NCI-H1105 treated with DMSO at 0.1 percent for 48 hours (cell line): ENCODE data around the gene EPS8L2.

Experiments
- DNase-seq: peaks from one replicate; lab custom pipeline; 2025; lab: John Stamatoyannopoulos, UW

The EPS8L2 gene

DNA sequence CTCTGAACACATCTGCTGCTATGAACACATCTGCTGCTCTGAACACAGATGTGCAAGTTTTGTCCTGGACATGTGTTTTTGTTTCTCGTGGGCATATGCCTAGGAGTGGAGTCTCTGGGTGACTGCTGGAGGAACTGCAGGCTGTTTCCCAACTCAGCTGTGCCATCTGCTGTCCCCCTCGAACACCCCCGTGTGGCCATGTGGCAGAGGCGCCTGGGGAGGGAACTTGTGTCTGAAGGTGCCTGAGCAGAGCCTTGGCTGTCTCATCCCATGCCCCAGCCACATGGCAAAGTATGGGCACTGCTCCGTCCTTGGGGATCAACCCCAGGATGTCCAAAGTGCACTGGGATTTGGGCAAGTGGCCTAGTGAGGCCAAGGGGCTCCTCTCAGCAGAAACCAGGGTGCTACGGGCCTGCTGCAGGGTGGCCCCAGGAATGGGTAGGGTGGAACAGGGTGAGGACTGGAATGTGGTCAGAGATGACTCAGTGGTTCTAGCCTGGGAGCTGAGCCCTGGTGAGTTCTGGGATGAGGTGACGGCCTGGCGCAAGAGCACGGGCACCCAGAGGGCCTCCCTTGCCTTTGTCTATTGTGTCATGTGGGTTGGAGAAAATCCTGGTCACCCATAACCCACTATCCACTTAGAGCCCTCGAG, 56.5 kb downstream of the EPS8L2 start:
- peak; percentile 19 for DNase-seq

DNA sequence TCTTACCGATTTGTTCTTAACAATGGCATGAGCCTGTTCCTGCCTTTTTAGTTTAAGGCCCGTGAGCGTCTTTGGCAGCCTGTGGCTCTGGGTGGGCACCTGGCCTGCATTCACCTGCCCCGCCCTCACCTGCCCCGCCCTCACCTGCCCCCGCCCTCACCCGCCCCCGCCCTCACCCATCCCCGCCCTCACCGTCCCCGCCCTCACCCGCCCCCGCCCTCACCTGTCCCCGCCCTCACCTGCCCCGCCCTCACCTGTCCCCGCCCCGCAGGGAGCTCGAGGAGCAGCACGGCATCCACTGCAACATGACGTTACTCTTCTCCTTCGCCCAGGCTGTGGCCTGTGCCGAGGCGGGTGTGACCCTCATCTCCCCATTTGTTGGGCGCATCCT, 57.0 kb downstream of the EPS8L2 start:
- DNase-seq: peak; percentile 60

DNA sequence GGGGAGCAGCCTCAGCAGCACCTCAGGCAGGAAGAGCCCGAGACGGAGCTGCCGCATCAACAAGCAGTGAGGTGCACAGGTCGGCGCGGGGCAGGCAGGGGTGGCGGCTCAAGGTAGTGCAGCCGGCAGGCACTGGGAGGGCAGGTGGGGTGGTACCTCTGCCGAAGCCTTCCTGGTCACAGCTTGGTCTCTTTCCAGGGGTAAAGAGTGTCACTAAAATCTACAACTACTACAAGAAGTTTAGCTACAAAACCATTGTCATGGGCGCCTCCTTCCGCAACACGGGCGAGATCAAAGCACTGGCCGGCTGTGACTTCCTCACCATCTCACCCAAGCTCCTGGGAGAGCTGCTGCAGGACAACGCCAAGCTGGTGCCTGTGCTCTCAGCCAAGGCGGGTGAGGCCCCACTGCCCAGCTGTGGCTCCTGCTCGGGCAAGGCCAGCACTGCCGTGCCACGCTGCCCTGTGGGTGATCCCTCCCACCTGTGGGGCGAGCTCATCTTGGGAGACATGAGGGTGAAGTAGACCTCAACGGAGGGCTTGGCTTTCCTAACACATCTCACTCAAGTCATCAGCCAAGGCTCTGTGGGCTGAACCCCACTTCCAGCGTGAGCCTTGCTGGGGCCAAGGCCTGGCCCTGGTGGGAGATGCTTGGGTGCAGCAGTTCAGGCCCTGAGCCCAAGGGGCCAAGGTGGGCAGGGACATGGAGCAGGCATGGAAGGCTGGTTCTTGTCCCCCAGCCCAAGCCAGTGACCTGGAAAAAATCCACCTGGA, 57.7 kb downstream of the EPS8L2 start:
- no peak for DNase-seq

DNA sequence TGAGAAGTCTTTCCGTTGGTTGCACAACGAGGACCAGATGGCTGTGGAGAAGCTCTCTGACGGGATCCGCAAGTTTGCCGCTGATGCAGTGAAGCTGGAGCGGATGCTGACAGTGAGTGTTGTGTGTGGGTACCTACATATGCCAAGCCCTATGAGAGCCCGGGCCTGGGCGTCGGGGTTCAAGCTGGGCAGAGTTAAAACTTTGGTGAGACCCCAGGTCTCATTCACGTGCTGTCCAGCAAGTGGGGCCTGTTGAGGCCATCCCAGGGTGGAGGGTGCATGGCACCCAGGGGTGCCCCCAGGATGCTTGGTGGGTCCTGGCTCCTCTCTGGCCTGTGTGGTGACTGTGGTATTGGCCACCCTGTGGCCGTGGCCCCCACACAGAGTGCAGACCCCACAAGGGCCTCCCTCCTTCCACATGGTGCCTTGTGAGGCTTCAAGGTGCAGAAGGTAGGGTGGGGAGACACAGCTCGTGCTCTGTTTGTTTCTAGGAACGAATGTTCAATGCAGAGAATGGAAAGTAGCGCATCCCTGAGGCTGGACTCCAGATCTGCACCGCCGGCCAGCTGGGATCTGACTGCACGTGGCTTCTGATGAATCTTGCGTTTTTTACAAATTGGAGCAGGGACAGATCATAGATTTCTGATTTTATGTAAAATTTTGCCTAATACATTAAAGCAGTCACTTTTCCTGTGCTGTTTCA, 58.4 kb downstream of the EPS8L2 start:
- no peak for DNase-seq

DNA sequence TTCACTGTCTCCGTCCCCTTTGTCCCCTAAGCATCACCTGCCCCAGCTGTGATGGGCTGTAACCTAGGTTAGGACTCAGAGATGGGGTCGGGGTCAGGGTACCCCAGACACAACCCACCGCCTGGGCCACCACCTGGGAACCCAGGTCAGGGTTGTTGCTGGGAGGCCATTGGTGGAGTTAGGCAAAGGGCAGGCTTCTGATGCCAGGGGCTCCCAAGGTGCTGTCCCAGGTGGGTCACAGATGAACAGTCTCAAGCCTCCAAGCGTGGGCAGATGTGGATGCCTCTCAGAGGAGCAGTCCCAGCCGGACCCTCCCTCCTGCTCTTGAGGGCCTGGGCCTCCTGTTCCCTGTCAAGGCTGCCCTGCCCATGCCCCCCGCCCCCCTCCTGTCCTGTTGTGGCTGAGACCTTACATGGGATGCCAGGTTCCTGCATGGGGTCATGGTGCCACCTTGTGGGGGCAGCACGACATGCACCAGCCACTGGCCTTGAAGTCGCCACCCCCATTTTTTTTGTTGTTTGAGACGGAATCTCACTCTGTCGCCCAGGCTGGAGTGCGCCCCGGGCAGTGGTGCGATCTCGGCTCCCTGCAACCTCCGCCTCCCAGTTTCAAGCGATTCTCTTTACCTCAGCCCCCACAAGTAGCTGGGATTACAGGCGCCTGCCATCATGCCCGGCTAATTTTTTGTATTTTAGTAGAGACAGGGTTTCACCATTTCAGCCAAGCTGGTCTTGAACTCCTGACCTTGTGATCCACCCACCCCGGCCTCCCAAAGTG, 59.2 kb downstream of the EPS8L2 start:
- DNase-seq: peak; percentile 33

DNA sequence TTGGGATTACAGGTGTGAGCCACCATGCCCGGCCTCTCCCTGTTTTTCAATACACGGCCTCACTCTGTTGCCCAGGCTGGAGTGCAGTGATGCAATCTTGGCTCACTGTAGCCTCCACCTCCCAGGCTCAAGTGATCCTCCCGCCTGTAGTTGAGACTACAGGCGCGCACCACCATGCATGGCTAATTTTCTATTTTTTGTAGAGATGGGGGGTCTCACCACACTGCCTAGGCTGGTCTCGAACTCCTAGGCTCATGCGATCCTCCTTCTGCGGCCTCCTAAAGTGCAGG, 59.7 kb downstream of the EPS8L2 start:
- DNase-seq: no peak

DNA sequence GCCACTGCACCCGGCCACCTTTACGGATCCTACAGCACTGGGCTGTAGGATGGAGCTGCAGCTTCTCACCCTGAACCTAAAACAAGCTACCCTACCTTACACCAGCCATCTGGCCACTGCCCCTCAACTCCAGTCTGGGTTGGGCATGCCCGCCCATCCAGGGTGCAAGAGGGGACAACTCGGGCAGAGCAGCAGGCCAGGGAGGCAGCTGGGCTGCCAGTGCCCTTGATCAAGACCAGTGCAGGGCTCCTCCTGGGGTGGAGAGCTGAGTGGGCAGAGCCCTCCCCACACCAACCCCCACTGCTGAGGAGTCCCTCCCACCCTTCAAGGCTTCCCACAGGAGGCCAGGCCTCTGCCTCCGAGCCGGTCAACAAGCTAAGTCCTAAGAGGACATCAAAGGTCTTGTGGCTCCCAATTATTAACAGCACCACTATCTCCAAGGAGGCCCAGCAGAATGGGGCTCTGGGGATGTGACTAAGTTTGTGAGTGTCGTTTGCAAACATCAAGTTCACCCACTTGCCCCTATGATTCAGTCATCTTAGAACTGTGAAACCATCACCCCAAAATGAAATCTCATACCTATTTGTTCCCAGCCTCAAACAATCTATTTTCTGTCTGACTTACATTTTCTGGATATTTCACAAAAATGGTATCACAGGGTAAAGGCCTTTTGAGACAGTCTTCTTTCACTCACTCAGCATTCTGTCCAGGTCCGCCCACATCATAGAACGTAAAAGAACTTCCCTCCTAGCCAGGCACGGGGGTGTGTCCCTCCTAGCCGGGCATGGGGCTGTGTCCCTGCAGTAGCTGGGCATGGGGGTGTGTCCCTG, 60.3 kb downstream of the EPS8L2 start:
- no peak for DNase-seq

DNA sequence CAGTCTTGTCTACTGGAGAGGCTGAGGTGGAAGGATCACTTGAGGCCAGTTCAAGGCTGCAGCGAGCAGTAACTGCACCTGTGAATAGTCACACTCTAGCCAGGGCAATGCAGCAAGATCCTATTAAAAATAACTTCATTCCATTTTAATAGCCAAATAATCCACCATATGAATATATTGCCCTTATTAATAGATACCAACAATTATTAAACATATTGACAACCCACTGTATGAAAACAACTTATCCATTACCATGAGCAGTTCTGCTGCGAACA, 60.8 kb downstream of the EPS8L2 start:
- DNase-seq: no peak

DNA sequence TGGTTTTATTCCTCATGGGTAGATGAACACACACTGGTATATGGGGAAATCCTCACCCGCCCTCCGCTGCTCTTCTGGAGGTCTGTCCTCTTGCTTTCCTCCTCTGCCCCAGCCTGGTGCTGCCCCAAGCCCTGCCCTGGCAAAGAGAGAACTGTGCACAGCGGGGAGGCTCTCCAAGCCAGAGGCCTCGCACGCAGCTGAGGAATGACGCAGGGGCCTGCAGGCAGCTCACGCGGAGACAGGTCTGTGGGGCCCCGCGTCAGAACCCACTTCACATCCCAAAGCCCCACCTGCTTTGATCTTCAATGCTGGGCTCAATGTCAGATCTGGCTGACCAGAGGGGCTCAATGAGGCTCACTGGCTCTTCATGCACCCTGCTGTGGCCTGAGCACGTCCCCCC, 61.2 kb downstream of the EPS8L2 start:
- DNase-seq: no peak

DNA sequence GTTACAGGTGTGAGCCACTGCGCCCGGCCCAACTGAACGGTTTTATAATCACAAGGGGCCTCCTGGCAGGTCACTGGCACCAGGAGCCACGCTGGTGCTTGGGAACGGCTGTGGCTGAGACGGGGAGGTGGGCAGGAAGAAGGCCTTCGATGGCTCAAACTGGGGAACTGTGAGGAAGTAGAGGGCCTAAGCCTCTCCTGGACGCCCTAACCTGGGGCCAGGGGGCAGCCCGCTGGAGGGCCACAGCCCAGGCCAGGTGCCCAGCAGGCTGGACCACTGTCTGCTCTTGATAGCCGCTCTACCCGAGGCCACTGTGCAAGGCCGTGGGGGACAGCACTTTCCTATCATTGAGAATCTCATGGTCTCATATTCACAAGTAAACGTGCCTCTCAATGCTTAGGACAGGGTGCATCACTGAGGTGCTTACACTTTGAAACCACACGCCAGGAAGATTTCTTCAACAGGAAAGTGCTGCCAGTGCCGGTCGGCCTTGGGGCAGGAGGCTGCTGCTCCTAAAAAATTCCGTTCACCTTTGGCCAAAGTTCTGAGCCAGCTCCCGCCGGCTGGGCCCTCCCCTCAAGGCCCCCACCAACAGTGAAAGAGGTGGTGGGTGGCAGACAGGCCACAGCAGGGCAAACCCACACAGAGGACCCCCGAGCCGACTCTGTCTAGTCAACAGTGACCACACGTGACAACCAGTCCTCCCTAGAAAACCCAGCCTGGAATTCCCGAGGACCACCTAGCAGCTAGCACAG, 64.0 kb downstream of the EPS8L2 start:
- DNase-seq: no peak

DNA sequence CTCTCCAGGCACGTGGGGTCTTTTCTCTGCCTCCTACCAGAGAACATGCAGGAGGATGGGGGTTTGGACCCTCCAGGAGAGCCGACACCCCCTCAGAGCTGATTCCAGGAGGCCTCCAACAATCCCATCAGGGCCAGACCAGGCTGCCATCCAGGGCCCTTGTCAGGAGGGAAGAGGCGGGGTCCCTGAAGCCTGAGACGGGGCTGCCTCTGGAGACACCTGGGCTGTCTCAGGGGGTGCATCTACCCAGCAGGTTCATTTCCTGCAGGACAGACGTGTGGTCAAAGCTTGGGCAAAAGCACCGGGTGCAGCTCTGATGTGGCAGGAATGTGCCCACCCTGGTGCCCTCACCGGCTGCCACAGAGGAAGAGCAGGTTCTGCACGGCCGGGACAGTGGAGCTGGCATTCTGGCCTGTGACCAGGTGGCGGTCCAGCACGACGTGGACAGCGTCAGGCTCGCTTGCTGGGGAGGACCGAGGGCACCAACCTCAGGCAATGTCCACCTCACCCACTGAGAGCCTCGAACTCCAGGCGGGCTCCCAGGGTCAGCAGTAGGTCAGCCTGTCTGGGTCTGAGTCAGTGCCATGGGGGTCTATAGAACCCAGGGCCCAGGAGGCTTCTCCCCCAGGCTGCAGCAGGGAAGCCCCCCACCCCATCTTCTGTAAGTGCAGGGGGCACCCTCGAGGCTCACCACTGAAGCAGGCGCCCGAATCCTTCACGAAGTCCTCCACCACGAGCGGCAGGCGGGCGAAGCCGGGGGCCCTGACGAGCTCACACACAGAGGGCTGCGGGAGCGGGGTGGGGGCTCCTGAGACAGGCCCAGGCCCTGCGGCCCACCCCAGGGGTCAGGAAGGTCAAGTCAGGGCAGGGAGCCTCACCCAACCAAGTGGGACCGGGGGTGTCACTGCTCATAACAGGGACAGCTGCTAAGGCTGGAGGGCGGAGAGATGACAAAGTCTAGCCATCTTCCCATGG, 64.9 kb downstream of the EPS8L2 start:
- DNase-seq: no peak

DNA sequence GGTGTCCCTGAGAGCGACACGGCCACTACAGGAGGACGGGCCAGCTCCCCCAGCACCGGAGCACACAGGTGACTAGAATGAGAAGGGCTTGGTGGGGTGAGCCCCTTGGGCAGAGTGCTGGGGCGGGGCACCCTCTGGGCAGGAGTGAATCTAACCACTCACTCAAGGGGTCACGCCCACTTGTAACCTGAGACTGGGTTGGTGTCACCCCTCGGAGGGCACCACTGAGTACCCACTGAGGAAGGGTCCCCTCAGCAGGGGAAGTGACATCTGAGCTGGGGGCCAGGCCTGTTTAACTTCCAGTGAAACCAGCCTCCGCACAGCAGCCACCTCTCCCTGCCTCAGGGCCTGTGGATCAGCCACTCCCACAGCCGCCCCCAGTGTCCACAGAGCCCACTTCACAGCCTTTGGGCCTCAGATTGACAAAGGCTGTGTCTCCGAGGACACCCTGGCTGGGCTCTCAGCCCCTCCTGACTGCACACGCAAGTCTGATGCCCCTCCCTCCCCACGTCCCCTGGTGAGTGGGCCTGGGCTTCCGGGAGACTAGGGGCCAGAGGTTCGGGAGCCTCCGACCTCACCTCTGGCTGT, 65.7 kb downstream of the EPS8L2 start:
- DNase-seq: no peak

DNA sequence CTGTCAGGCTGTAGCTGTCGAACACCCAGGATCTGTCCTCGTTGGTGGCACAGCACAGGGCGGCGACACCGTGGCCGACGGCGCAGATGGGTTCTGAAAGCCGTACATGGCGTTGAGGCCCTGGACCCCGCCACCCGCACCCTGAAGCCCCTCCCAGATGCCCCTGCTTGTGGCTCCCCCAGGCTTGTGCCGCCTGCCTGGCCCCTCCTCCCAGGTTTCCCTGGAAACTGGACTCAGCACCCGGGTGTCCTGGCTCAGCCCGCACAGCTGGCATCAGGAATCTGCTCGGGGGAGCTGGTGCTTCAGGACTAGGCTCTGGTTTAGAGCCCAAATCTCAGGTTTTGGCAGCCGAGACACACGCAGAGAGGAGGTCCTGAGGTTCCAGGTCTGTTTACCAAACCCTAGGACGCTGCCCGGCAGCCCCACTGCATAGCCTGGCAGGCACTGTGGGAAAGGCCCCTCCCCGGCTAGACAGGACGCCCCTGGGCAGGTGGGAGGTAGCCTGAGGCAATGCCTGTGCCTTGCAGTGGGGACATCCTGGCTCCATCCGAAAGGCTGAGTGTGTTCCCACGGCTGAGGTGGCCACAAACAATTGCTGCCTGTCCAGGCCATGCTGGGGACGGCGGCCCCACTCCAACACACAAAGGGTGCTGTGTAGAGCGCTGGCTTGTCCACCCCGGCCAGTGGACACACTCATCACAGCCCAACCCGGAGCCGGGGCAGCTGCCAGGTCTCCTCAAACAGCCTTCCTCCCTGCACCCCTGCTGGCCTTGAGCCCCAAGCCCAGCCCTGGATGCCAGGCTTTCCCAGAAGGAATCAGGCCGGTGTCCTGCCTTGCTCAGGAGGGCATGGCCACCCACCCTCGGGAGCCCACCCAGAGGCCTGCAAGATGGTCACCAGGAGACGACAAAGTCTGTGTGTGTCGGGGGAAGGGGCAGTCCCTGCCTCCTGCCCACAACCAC, 66.7 kb downstream of the EPS8L2 start:
- DNase-seq: no peak

DNA sequence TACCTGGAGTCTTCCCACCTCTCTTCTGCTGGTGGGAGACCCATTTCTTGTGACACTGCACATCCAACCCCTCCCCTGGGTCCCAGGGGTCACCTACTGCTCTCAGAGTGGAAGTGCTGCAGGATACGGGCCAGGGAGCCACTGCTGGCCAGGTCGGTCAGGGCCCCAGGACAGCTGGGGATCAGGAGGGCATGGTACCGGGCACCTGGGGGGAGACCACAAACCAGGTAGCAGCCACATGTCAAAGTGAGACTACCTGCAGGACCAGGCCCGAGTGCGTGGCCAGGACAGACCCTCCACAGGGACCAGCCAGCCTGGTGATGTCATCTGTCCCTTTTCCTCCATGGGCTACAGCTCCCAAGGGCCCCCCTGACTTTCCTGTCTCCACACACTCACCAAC, 67.4 kb downstream of the EPS8L2 start:
- no peak for DNase-seq

DNA sequence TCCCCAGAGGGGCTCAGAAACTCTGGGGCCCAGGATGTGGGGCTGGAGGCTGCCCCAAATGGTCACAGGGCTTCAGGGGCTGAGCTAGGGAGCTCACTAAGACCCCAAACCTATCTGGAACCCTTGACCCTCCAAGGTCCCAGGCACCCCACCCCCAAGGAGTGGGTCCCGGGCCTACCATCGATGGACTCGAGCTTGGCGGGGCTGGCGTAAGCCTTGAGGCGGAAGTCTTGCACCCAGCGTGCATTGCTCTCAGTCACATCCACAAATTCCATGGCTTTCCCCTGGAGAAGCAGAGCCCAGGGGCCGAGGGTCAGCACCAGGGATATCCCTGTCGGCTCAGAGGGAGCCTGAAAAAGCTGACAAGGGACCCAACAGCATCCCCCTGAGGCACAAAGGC, 67.8 kb downstream of the EPS8L2 start:
- no peak for DNase-seq

DNA sequence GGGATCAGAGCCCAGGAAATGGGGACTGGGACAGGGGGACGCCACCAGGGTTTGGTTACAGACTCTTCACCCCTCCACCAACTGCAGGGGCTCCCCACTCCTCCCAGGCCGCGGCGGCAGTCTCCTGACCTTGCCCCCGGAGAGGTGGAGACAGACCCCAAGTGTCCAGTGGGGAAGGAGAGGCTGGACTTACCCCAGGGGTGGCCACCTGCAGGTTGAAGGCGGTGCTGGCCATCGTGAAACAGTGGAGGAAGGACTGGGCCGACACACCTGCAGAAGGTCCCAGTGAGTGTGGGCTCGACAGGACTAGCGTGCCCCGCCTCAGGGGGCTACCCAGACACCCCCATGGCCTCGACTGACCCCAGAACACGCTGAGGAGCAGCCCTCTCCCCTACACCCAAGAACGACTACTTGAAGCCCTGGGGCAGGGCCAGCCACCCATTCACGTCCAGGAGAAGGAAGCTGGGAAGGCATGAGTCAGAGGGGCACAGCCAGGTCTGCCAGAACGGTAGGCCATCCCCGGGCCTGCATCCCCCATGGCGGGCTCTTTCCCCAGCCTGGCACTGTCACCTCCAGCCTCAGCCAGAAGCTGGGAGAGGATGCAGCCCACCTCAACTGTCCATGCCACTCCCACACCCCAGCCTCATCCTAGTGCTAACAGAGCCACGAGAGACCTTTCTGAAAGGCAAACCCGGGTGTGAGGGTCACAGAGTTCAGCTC, 69.0 kb downstream of the EPS8L2 start:
- DNase-seq: no peak

DNA sequence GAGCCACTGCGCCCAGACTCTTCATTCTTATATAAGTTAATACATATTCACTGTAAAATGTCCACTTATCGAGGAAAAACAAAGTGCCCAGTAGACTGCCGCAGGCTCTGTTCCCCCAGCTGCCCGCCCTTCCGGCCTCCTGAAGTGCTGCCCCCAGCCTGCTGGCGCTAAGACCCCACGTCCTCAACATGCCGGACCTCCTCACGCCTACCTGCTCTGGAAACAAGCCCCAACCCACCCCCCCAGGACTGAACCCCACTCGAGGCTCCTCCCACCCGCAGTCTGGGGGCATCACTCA, 70.2 kb downstream of the EPS8L2 start:
- no peak for DNase-seq
